ENCODE results near the gene BDH2. TPM values are rescaled to one million over a fixed set of nuclear protein-coding genes. Genes with fewer than 3 reads are reported as not detected.

Gene BDH2
- total and polyA plus RNA-seq, 2 of the 8 experiments (the other 6 are each of a cell fraction or from before 2014, with no cell fraction given) = 46.0 to 46.2 TPM

DNA sequence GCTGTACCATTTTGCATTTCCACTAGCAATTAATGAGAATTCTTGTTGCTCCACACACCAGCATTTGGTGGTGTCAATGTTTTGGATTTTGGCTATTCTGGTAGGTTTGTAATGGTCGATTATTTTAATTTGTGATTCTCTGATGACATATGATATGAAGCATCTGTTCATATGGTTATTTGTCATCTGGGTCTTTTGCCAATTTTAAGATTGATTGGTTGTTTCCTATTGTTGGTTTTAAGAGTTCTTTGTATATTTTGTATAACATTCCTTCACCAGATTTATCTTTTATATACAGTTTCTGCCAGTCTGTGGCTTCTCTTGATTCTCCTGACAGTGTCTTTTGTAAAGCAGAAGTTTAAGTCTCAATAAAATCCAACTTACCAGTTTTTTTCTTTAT lies 18.5 kb upstream of the BDH2 start:
- no peak overlapping the region for H2AFZ ChIP-seq (ENCODE audit: low read length)

More for the DNA sequence above, 18.5 kb upstream of the BDH2 start:
- Histone ChIP-seq H3K27me3 (replicated peaks in 1 of 4; ENCODE audit: control insufficient read depth in 3 of 4, extremely low read depth in 1 of 4, insufficient read depth in 3 of 4, low read length in 3 of 4) (no peaks in the 10 kb centered on the region), H3K79me2 (ENCODE audit: control insufficient read depth in 1 of 2, insufficient read depth in 2 of 2, low read length in 2 of 2) (no peaks in the 10 kb centered on the region), H3K9me3 (ENCODE audit: insufficient read depth in 2 of 2, low read depth in 1 of 2, low read length in 1 of 2) (no peaks in the 10 kb centered on the region), H2BK15ac (ENCODE audit: low read length) (no peak overlapping the region), H3K9ac (replicated peaks in 1 of 4; ENCODE audit: extremely low read depth in 1 of 4, low read depth in 3 of 4, low read length in 3 of 4) (no peak overlapping the region), H3K23ac (ENCODE audit: insufficient read length) (no peak overlapping the region), H4K20me1 (replicated peaks in 1 of 2; ENCODE audit: control insufficient read depth in 1 of 2, insufficient read depth in 2 of 2, low read length in 2 of 2) (no peaks in the 10 kb centered on the region), H2AK5ac (ENCODE audit: low read depth, low read length) (no peak overlapping the region), H2BK12ac (ENCODE audit: low read depth, low read length) (no peak overlapping the region), H4K8ac (ENCODE audit: extremely low read depth, insufficient read depth, low read length) (no peak overlapping the region), H3K4me2 (ENCODE audit: insufficient read depth in 1 of 2, low read depth in 2 of 2, low read length in 2 of 2) (no peak overlapping the region), H3K79me1 (ENCODE audit: low read depth, low read length) (no peaks in the 10 kb centered on the region), H3K27ac (ENCODE audit: low read depth, low read length) (no peak overlapping the region), H4K5ac (ENCODE audit: insufficient read length, low read depth, low read length) (no peak overlapping the region), H3K14ac (ENCODE audit: insufficient read length) (no peak overlapping the region), H3K56ac (replicated peaks; ENCODE audit: insufficient read length, low read depth, low read length) (no peak overlapping the region), H4K91ac (replicated peaks; ENCODE audit: insufficient read length, low read length) (no peak overlapping the region), H3K36me3 (ENCODE audit: control insufficient read depth in 2 of 4, insufficient read depth in 4 of 4, low read length in 3 of 4) (peaks cover 0 to 46% (median 8%) of the 10 kb centered on the region in 4 experiments; a peak in 6 of 8 replicates), H3K18ac (ENCODE audit: extremely low read depth, low read length) (no peak overlapping the region), H3K4ac (replicated peaks; ENCODE audit: insufficient read length, low read depth, low read length) (no peak overlapping the region), H3K23me2 (ENCODE audit: low read depth, low read length) (no peaks in the 10 kb centered on the region), H2BK20ac (ENCODE audit: low read length) (no peak overlapping the region), H2BK5ac (ENCODE audit: low read depth, low read length) (no peak overlapping the region), H2BK120ac (replicated peaks; ENCODE audit: low read depth, low read length) (no peak overlapping the region), H3K4me1 (replicated peaks in 1 of 4; ENCODE audit: control insufficient read depth in 3 of 4, insufficient read depth in 4 of 4, low read length in 3 of 4) (no peaks in the 10 kb centered on the region), H3K4me3 (ENCODE audit: extremely low read depth in 1 of 4, insufficient read depth in 2 of 4, low read depth in 3 of 4, low read length in 4 of 4) (no peak overlapping the region)
- no peak for TF ChIP-seq CREB1 (IDR thresholded peaks at IDR 0.05)
- TF ChIP-seq GABPA (IDR thresholded peaks at IDR 0.05; ENCODE audit: borderline replicate concordance, insufficient read depth, low read length) = no peak
- no peak for TF ChIP-seq TBP (IDR thresholded peaks at IDR 0.05; ENCODE audit: low read depth, low read length)
- TF ChIP-seq GTF2F1 (IDR thresholded peaks at IDR 0.05; ENCODE audit: borderline replicate concordance, low read depth, low read length) = no peak
- TF ChIP-seq POLR2A (IDR thresholded peaks at IDR 0.05; ENCODE audit: control extremely low read depth in 1 of 2, low read depth in 2 of 2, low read length in 2 of 2) = no peak
- TF ChIP-seq SUZ12 (IDR thresholded peaks at IDR 0.05; ENCODE audit: low read length) = no peak
- TF ChIP-seq FOSL1 (IDR thresholded peaks at IDR 0.05; ENCODE audit: insufficient read depth, low read depth, low read length) = no peak
- TF ChIP-seq RFX5 (IDR thresholded peaks at IDR 0.05; ENCODE audit: borderline replicate concordance, low read depth, low read length) = no peak
- no peak for TF ChIP-seq JUN (IDR thresholded peaks at IDR 0.05; ENCODE audit: low read depth, low read length)
- no peak for TF ChIP-seq CBX5 (IDR thresholded peaks at IDR 0.05; ENCODE audit: low read depth, low read length)
- TF ChIP-seq BACH1 (IDR thresholded peaks at IDR 0.05; ENCODE audit: low read length) = no peak
- no peak for TF ChIP-seq CHD1 (IDR thresholded peaks at IDR 0.05; ENCODE audit: low read depth, low read length)
- ChIA-PET CTCF (ENCODE audit: partially characterized antibody) (no interaction called here), POLR2A (ENCODE audit: partially characterized antibody) (no interaction called here)
- 96% methylated on average over 1 of the region's 1 CpG; no CpG with 5 or more reads in 1 of the 2 experiments for WGBS, 2 experiments (ENCODE audit: extremely low coverage in 1 of 2, insufficient coverage in 1 of 2, insufficient read length in 1 of 2, insufficient replicate concordance in 2 of 2, low coverage in 1 of 2, low lambda C conversion rate in 2 of 2, missing lambda C conversion rate in 1 of 2)
- FAIRE-seq (no peak), DNase-seq (ENCODE audit: low read depth in 1 of 2, low spot score in 2 of 2) (no peak)
